Mesangial cell (primary cell): ENCODE data around the gene OR10A5. TPM values are rescaled to one million over a fixed set of nuclear protein-coding genes. Genes with fewer than 3 reads are reported as not detected.

Source experiments
- total RNA-seq: library from RNA; depleted of rRNA; stranded (reverse); fragments of >200 nt; gene quantifications from 2 replicates; pipeline ENCODE4 v1.2.3, GENCODE V29; 2015

OR10A5 gene
- total RNA-seq, result not detected in 2 replicates

GRCh38 chr11:6845383-6845782 lies at the start of gene OR10A5:
Gene OR10A5, plus strand, starts transcription at chr11:6845683. Its CDS starts 0 bp downstream, at chr11:6845683.

GRCh38 chr11:6799402-6799801 lies 46.1 kb upstream of the OR10A5 start, which contains the start of gene OR6A2:
Gene OR6A2, minus strand, starts transcription at chr11:6799689. Its CDS starts 3,981 bp downstream, at chr11:6795708.

GRCh38 chr11:6862961-6863360 lies 17.5 kb downstream of the OR10A5 start, which contains the start of gene OR10A2:
Gene OR10A2, plus strand, starts transcription at chr11:6863057. Its CDS starts 6,698 bp downstream, at chr11:6869755.

GRCh38 chr11:6876325-6876724 lies 30.8 kb downstream of the OR10A5 start, which contains the start of gene OR10A4:
Gene OR10A4, plus strand, starts transcription at chr11:6876625. Its CDS starts 23 bp downstream, at chr11:6876648.

GRCh38 chr11:6892400-6892799 lies 46.9 kb downstream of the OR10A5 start, which contains the start of gene OR2D2:
Gene OR2D2, minus strand, starts transcription at chr11:6892500. Its CDS starts 0 bp downstream, at chr11:6892500.

Other genes with a start within 250 kb of the OR10A5 start
- gene RRP8, start 242.1 kb upstream of the OR10A5 start, total RNA-seq, result 6.7 and 13.0 TPM in 2 replicates
- 183 and 288 TPM in 2 replicates for gene ILK, start 241.9 kb upstream of the OR10A5 start, total RNA-seq
- 82.3 and 97.0 TPM in 2 replicates for gene TAF10, start 233.5 kb upstream of the OR10A5 start, total RNA-seq
- 49.5 and 166 TPM in 2 replicates for gene TPP1, start 226.3 kb upstream of the OR10A5 start, total RNA-seq
- gene DCHS1, start 189.9 kb upstream of the OR10A5 start, total RNA-seq, result 3.1 and 17.2 TPM in 2 replicates
- 33.7 and 54.8 TPM in 2 replicates for gene MRPL17, start 162.3 kb upstream of the OR10A5 start, total RNA-seq
- under 0.01 and 0.13 TPM in 2 replicates for gene OR2AG2, start 73.7 kb upstream of the OR10A5 start, total RNA-seq
- gene OR2AG1, start 62.7 kb upstream of the OR10A5 start, total RNA-seq, result not detected in 2 replicates
- gene OR6A2, start 46.0 kb upstream of the OR10A5 start, total RNA-seq, result not detected in 2 replicates
- not detected in 2 replicates for gene OR10A2, start 17.4 kb downstream of the OR10A5 start, total RNA-seq
- gene OR10A4, start 30.9 kb downstream of the OR10A5 start, total RNA-seq, result not detected in 2 replicates
- not detected in 2 replicates for gene OR2D2, start 46.8 kb downstream of the OR10A5 start, total RNA-seq
- not detected in 2 replicates for gene OR2D3, start 75.3 kb downstream of the OR10A5 start, total RNA-seq
- gene ZNF215, start 80.7 kb downstream of the OR10A5 start, total RNA-seq, result 2.0 and 2.3 TPM in 2 replicates
- 0.65 and 1.5 TPM in 2 replicates for gene ZNF214, start 174.7 kb downstream of the OR10A5 start, total RNA-seq
- gene NLRP14, start 174.8 kb downstream of the OR10A5 start, total RNA-seq, result not detected in 2 replicates
- not detected in 2 replicates for gene RBMXL2, start 243.3 kb downstream of the OR10A5 start, total RNA-seq